G401 (cell line): Measurements from ENCODE around the gene MYO7A. TPM values are rescaled to one million over a fixed set of nuclear protein-coding genes. Genes with fewer than 3 reads are reported as not detected.

ENCODE experiments used
- DNase-seq: peaks from one replicate; pipeline ENCODE4 v3.0.0-alpha.2; 2015; ENCODE audit warnings: low spot score
- in situ Hi-C: cut with HindIII; loops from 2 replicates; pipeline ENCODE4 v1.10.0; 2016; ENCODE audit warnings: low sequenced_read_pairs, mixed read lengths
- total RNA-seq: library from RNA; depleted of rRNA; stranded (reverse); fragments of >200 nt; shearing (Covaris generic); gene quantifications from 2 replicates; pipeline ENCODE4 v1.2.3, GENCODE V29; 2014

Gene MYO7A
- total RNA-seq, 1 experiment from 2014 or later = 0.64 TPM

DNA sequence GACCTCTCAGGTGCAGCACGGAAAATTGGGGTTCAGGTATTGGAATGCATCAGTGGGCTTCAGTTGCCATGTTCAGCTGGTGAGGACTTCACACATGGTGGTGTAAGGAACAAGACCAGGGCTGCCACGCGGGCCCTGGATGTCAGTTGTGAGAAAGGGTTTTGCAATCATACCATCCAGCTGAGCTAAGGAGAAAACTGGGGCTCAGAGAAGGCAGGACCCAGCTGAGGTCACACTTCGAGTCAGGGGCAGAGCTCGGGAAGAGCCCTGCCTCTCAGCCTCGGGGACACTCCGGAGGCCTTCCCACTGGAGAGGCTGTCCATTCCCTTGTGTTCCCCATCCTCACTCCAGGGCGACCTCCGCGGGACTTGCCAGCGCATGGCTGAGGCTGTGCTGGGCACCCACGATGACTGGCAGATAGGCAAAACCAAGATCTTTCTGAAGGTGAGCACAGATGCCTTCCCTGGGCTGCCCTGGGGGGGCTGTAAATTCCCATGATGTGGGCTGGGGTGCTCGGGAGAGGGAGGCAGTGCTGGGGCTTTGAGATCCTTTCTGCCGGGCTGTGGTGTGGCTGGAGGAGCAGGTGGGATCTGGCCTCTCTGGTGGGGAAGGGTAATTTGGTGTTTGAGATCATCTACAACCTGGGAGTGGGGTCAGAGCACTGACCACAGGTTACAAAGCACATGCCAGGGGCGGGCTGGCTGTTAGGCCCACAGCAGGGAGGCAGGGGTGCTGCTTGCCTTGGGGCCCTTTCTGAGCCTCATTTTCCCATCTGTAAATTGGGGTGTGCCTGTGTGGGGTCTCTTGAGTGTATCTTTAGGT, 47.2 kb downstream of the MYO7A start:
- in situ Hi-C loops = no loop called here
- DNase-seq = no peak

- in situ Hi-C loops = no loop called here
- DNase-seq = no peak
These were observed 48.0 kb downstream of the MYO7A start for GRCh38 chr11:77175869-77176539.

- DNase-seq = no peak
- in situ Hi-C loops = no loop called here
These were observed 49.0 kb downstream of the MYO7A start for GRCh38 chr11:77176996-77177395.

- in situ Hi-C loops = no loop called here
- DNase-seq = no peak
These were observed 50.1 kb downstream of the MYO7A start for GRCh38 chr11:77178150-77178549.

DNA sequence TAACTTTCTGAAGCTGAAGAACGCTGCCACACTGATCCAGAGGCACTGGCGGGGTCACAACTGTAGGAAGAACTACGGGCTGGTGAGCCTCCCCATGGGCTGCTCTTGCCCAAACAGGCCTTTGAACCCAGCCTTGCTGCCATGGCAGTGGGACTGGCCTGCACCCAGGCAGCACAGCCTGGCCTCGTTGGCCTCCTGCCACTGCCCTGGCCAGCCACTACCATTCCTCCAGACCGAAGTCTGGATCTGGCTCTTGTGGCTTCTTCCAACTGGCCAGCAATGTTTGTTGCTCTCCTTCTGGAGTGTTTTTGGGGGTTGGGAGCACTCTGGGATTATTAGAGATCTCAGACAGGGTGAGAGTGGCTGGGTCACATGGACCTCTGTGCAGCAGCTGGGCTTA, 51.0 kb downstream of the MYO7A start:
- in situ Hi-C loops = no loop called here
- DNase-seq = peak; percentile 69

- no peak for DNase-seq
- in situ Hi-C loops = no loop called here
These were observed 51.6 kb downstream of the MYO7A start for GRCh38 chr11:77179681-77180080.

DNA sequence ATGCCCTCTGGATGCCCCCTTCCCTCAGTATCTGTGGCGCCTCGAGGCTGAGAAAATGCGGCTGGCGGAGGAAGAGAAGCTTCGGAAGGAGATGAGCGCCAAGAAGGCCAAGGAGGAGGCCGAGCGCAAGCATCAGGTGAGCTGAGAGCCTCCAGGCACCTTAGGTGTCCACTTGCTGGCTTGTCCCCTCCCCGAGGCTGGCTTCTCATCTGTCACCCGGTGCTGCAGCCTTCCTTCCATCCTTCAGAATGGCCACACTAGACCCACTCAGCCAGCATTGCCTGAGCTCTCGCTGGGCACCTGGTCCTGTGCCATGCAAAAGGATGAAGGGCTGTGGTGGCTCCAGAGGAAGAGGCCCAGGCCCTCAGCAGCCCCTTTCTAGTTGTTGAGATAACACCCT, 52.3 kb downstream of the MYO7A start:
- DNase-seq = no peak
- in situ Hi-C loops = no loop called here

DNA sequence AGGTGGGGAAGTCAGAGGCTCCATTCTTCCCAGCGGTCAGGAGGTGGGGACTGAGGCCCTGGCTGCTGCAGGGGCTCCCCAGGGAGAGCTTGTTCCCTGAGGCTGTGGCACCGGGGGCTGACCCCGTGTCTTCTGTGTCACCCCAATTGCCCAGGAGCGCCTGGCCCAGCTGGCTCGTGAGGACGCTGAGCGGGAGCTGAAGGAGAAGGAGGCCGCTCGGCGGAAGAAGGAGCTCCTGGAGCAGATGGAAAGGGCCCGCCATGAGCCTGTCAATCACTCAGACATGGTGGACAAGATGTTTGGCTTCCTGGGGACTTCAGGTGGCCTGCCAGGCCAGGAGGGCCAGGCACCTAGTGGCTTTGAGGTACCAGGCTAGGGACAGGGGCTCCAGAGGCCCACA, 53.2 kb downstream of the MYO7A start:
- in situ Hi-C loops = no loop called here
- no peak for DNase-seq

DNA sequence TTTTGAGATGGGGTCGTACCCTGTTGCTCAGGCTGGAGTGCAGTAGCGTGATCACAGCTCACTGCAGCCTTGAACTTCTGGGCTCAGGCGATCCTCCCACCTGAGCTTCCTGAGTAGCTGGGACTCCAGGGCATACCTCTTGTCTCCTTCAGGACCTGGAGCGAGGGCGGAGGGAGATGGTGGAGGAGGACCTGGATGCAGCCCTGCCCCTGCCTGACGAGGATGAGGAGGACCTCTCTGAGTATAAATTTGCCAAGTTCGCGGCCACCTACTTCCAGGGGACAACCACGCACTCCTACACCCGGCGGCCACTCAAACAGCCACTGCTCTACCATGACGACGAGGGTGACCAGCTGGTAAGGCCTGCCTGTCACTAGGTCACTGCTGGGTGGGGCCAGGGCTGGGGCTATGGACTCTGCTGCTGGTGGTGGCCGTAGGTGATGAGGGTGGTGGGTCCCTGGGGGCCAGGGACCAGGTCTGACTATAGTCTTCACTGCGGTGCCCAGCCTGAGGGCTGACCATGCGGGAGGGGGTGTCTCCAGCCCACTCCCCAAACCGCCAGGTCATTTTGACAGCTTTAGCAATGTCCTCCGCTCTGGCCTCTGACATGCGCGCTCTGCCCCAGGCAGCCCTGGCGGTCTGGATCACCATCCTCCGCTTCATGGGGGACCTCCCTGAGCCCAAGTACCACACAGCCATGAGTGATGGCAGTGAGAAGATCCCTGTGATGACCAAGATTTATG, 53.9 kb downstream of the MYO7A start:
- no peak for DNase-seq
- in situ Hi-C loops = no loop called here

DNA sequence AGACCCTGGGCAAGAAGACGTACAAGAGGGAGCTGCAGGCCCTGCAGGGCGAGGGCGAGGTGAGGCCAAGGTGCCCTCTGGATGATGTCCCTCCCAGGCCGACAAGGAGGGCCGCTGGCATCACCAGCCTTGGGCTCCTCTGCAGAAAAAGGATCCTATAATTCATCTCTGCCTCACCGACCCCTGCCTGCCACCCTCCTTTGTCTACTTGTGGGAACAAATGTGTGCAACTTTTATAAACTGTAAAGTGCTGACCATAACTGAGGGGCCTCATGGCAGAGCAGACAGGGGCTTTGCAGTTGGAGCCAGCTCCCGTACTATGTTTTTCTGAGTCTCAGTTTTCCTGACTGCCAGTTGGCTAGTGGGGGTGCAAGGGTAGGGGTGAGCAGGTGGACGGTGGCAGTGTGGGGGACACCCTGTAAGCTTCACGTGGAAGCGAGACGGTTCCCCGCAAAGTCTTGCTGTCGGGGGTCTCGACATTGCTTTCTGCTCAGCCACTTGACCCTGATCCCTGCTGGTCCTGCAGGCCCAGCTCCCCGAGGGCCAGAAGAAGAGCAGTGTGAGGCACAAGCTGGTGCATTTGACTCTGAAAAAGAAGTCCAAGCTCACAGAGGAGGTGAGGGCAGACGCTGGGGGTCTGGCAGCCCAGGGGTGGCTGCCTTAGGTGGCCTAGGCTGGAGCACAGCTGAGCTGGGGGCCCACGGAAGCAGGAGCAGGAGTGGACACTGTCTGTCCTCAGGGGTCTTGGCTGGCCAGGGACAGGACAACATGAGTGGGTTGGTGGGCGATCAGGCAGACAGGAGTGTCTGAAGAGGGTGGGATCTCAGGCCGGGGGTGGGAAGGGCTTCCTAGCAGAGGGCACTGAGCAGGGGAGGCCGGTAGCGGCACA, 54.7 kb downstream of the MYO7A start:
- in situ Hi-C loops = no loop called here
- DNase-seq = no peak

GRCh38 chr11:77183431-77183984, 55.5 kb downstream of the MYO7A start:
- in situ Hi-C loops = no loop called here
- peak; percentile 30 for DNase-seq

GRCh38 chr11:77184136-77184860, 56.3 kb downstream of the MYO7A start:
- no peak for DNase-seq
- in situ Hi-C loops = no loop called here

GRCh38 chr11:77186302-77186701, 58.3 kb downstream of the MYO7A start:
- DNase-seq = no peak
- in situ Hi-C loops = no loop called here

- DNase-seq = no peak
- in situ Hi-C loops = no loop called here
These were observed 59.2 kb downstream of the MYO7A start for GRCh38 chr11:77187111-77187750.

DNA sequence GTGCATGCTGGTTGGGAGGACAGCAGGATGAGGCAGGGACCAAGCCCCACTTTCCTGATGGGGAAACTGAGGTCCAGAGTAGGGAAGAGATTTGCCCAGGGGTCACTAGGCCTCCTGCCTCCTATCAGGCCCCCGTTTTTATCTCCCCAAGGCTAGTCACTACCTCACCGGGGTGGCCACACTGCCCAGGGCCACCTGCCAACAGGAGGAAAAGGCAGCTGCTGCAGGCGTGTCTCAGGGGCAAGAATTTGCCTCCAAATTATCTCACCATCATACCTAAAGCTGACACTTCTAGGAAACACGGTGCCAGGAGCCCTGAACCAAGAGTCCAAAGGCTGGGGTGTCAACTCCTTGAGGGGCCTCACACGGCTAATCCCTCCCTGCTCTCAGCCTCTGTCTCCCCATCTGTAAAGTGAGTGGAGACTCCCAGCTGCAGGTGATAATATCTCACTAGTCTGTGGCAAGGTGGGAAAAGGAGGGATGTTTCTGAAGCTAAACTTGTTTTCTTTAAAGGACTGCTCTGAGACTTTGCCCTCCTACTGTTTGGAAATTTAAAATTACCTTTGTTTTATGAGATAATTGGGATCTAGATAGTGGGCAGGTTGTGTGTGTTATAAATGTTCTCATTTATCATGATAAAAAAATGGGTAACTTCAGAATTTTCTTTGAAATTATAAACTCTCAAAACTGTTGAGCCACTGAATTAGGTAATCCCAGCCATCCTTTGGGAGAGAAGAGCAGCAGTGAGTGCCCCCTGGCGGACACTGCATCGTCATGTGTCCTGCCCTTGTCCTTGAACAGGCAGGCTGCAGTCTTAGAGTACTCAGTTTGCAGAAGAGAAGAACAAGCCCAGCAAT, 60.0 kb downstream of the MYO7A start:
- in situ Hi-C loops = no loop called here
- peak; percentile 90 for DNase-seq

- in situ Hi-C loops = no loop called here
- DNase-seq = no peak
These were observed 60.8 kb downstream of the MYO7A start for GRCh38 chr11:77188633-77189491.
